HG03469 (cell line): ENCODE data around the gene SELENOM.

ENCODE experiments used
- ATAC-seq: cut with Tn5 transposase; IDR thresholded peaks from one replicate; pipeline ENCODE4 v1.9.1; 2021; ENCODE audit warnings: mild to moderate bottlenecking, moderate library complexity, moderate number of reproducible peaks; ENCODE audit not compliant: unreplicated experiment

Gene SELENOM

GRCh38 chr22:31107178-31107893, at the start of gene SELENOM:
TSS of gene SELENOM (minus strand) at chr22:31107568. CDS start at chr22:31107505, 63 bp downstream.
- ATAC-seq, result no peak

GRCh38 chr22:31155422-31155821, 48.1 kb upstream of the SELENOM start:
- ATAC-seq, result no peak

- ATAC-seq, result no peak
Measured at GRCh38 chr22:31154975-31155374, 47.6 kb upstream of the SELENOM start.

DNA sequence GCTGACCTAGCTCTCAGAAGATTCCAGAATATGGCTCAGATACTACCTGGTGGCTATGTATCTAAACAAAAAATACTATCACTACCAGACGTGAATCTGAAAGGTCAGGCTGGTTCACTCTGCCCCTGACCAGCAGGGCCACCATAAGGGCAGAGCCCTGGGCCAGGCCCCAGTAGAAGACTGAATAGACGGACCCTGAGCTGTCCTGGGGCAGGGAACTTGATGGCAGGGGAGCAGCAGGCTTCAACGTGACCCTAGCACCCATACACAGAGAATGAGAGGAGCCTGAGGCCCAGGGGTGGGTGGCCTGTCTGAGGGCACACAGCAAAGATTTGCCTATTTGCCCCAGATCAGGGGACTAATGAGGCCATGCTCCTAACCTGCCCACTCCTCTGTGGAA, 46.0 kb upstream of the SELENOM start:
- ATAC-seq, result no peak

DNA sequence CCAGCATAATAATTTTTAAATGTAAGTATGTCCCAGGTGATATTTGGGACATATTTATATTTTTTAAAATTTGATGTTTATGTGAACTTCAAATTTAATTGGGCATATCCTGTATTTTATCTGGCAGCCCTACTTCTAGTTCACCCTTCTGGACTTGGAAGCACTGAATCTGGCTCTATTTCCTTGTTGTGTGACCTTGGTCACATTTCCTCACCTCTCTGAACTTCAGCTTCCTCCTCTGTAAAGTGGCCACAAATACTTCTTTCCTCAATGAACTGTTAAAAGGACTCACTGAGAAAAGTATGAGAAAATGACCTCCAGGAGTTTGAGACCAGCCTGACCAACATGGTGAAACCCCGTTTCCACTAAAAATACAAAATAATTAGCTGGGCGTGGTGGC, 44.5 kb upstream of the SELENOM start:
- no peak for ATAC-seq

- ATAC-seq, result no peak
Measured at GRCh38 chr22:31150615-31151014, 43.2 kb upstream of the SELENOM start.

DNA sequence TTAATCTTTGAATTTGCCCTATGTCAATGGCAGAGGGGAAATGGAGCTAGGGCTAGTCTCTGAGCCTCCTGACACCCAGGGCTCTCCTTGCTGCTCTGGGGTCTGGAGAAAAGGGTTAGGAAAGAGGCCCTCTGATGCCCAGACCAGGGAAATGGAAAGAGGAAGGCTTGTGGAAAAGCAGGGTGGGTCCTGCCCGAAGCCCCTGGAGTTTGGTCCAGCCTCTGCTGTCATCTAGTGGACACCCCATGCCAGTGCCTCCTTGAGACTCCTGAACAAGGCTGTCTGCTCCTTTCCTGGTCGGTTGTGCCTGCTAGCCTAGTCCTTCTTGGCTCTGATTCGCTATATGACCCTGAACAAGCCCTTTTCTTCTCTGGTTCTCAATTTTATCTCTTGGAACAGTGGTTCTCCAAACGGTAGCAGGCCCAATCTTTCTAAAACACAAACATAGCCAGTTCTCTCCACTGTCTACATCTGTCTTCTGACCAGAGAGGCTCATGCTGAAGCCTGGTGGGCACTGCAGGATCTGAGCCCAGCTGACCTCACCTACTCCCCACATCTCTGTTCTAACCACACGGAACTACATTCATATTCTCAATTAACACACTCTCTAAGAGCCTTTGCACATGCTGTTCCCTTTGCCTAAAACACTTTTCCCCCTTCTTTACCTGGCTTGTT, 41.7 kb upstream of the SELENOM start:
- ATAC-seq, result no peak

GRCh38 chr22:31148488-31148887, 41.1 kb upstream of the SELENOM start:
- no peak for ATAC-seq

DNA sequence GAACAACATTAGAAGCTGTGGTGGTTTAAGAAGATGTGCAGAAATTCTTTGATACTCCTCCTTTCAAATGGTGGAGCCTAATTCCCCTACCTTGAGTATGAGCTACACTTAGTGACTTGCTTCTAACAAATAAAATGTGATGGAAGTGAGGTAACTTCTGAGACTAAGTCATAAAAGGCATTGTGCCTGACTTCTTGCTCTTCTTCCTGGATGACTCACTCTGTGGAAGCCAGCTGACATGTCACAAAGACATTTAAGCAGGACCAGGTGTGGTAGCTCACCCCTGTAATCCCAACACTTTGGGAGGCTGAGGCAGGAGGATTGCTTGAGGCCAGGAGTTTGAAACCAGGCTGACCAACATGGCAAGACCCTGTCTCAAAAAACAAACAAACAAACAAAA, 36.9 kb upstream of the SELENOM start:
- no peak for ATAC-seq

- ATAC-seq, result no peak
Measured at GRCh38 chr22:31143537-31143936, 36.2 kb upstream of the SELENOM start.

- ATAC-seq, result no peak
Measured at GRCh38 chr22:31143038-31143437, 35.7 kb upstream of the SELENOM start.

- ATAC-seq, result no peak
Measured at GRCh38 chr22:31142285-31142684, 34.9 kb upstream of the SELENOM start.

GRCh38 chr22:31141551-31141950, 34.2 kb upstream of the SELENOM start:
- no peak for ATAC-seq

DNA sequence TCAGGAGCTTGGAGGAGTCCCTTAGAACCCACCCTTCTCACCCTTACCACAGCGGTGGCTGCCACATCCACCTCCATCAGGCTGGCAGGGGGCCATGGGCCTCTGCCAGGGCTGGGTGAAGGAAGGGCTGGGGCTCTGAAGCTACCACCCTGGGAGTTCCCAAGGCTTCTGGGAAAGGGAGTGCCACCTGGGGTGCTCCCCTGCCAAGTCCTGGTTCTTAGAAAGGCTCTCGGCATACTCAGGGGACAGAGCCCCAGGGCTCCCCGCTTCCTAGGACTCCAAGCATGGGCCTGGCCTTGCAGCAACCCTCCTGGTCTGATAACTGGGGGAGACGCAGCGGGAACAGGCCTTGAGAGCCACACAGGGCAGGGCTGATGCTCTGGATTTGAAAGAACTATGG, 33.4 kb upstream of the SELENOM start:
- no peak for ATAC-seq

DNA sequence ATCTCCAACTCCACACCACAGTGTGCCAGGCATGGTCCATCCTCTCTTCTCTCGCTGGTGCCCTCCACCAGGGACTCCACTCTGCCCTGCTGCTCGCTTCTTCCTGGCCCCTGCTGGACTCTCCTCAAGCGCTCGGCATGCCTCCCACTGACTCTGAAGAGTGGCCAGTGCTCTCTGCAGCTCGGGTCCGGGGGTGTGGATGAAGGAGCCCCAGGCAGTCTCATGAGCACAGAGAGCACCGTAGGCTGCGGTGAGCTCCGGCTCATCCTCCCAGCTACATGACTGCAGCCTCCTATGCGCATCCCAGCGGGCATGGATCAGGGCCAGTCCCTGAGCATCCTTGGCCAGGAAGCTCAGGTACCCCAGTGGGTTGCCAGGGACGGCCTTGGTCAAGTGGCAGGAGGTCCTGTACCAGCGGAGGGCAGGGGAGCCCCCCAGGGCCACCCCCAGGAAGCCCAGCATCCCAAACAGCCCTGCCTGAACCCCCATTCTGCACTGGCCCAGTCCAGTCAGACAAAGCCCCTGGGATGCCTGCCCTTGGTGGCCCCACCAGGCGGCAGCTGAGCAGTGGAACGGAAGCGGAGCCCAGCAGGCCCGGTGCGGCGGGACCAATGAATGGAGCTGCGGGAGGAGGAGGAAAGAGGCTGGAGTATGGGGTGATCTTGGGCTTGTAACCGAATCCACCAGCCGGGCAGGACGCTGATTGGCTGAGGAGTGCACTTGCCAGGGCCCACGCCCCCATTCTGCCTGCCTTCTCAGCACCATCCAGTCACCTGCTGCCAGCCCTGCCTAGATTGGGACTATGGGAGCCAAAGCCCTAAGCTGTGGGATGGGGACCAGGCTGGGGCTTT, 32.7 kb upstream of the SELENOM start, which contains the start of gene PLA2G3:
TSS of gene PLA2G3 (minus strand) at position 643 of the 851 bp plus-strand sequence. CDS start at position 489, 154 bp downstream.
- ATAC-seq, result no peak

DNA sequence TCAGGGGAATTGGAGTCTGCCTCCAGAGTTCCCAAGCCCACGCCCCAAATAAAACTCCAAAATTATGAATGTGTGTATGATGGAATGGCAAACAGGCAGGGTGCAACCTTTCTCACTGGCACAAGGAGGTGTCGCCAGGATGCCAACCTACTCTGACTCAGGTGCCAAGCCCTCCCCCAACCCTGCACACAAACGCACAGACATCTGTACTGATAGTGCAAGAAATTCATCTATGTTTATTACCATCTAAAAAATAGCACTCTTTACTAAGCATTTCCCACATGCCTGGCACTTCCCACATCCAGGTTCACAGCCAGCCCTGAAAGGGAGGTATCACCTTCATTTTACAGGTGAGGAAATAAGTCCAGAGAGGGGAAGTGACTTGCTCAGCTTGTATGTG, 31.7 kb upstream of the SELENOM start:
- no peak for ATAC-seq

DNA sequence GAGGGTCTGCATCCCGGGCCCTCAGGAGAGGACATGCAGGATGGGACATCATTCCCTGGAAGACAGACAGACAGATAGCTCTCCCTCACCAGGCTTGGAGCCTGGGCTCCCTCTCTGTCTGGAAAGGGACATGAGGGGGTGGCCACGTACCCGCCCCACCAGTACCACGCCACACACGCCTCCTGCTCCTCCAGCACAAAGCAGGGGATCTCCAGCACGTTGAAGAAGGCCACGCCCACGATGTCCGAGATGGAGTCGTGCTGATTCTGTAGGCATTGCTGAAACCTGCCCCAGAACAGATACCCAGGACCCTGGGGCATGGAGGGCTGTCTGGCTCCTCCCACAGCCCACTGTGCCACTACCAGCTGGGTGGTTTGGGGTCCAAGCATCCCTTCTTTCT, 30.8 kb upstream of the SELENOM start:
- no peak for ATAC-seq

DNA sequence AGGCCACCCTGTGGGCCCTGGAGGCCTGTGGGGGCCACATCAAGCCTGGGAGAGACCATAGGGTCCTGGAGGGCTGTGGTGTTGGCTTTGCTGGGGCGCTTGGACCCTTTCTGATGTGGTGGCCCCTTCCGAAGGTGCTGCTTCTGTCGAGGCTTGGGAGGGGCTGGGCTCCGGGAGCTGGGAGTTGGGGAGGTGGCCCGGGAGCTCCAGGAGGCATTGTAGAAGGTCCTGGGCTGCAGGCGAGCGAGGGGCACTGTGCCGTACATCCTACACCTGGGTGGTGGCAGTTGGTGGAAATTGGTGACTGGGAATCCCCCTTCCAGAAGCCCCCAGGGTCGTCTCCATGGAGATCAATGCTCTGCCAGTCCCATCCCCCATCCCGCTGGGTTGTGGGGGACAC, 30.4 kb upstream of the SELENOM start:
- no peak for ATAC-seq

- no peak for ATAC-seq
Measured at GRCh38 chr22:31136711-31137110, 29.3 kb upstream of the SELENOM start.

DNA sequence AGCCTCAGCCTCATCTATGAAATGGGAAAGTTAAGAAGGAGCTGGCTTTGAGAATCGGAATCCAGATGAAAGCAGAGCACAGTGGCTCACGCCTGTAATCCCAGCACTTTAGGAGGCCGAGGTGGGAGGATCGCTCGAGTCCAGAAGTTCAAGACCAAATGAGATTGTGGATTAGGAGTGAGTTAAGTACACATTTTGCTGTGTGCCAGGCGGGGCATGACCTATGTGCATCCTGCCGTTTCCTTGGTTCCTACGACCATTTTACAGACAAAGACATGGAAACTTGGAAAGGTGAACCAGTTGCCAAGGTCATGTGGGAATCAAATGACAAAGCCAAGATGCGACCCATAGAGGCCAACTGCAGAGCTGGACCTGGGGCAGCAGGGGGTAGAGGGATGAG, 28.8 kb upstream of the SELENOM start:
- no peak for ATAC-seq

DNA sequence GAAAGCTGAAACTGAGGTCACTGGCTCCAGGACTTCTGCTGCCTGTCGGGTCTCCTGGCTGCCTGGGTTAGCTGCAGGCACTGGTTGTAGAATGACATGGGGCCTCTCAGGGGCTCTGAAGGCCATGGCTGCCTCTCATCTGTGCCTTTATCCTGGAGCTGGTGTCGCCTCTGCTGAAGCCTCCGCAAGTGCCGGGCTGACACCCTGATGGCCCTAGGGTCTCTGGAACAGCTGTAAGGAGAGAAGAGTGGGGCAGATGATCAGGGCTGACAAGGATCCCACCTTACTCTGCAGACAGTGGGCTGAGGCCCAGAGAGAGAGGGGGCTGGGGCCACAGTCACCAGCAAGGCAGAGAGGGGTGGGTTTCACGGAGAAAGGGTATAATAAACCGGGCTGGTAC, 28.3 kb upstream of the SELENOM start:
- ATAC-seq, result no peak

DNA sequence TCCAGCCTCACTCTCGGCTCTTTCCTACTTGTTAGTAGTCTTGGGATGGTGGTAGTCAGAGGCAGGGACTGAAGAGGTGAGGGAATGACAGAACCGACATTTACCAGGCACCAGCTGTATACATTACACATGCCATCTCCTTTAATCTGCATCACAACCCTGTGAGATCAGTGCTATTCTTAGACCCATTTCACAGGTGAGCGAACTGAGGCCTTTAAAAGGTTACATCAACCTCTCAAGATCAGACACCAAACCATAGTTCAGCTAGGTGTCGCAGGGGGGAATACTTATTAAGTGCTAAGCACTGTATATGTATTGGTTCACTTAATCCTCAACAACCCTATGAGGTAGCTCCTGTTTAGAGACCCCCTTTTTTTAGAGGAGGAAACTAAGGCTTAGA, 27.3 kb upstream of the SELENOM start:
- ATAC-seq, result no peak
